Natural killer cell (primary cell): ENCODE data around the gene FBXL16. TPM values are rescaled to one million over a fixed set of nuclear protein-coding genes. Genes with fewer than 3 reads are reported as not detected.
A peak's percentile ranks its signal among the peaks of the same experiment; 100 is the strongest.

Experiments used
- ATAC-seq, 3 donors: fragments of 150-1000 bp in 2 of 3; fragments of 200-7000 bp in 1 of 3; cut with Tn5 transposase; 1 replicate in 1 of 3; 2 replicates in 2 of 3; pipeline ENCODE4 v1.10.0; 2021; ENCODE audit warnings: mild to moderate bottlenecking in 2 of 3, moderate library complexity in 2 of 3
- DNase-seq, 2 donors: peaks; one replicate each; pipeline versions ENCODE4 v3.0.0 to v3.0.0-alpha.2; 2013 to 2021; ENCODE audit warnings: mixed read lengths in 1 of 2
- H3K27ac ChIP-seq: one replicate; pipeline ENCODE4 v1.5.1; 2013; ENCODE audit warnings: mild to moderate bottlenecking, low read length
- H3K27me3 ChIP-seq: one replicate; pipeline ENCODE4 v1.6.1; 2013; ENCODE audit warnings: low read length; ENCODE audit not compliant: control insufficient read depth, insufficient read depth
- H3K36me3 ChIP-seq: one replicate; pipeline ENCODE4 v1.6.1; 2013; ENCODE audit warnings: low read length; ENCODE audit not compliant: control insufficient read depth, insufficient read depth
- H3K4me1 ChIP-seq: one replicate; pipeline ENCODE4 v1.6.1; 2013; ENCODE audit warnings: low read length; ENCODE audit not compliant: control insufficient read depth, insufficient read depth
- H3K4me3 ChIP-seq: one replicate; pipeline ENCODE4 v1.5.1; 2013; ENCODE audit warnings: low read length
- H3K9me3 ChIP-seq: one replicate; pipeline ENCODE4 v1.6.1; 2013; ENCODE audit warnings: low read length; ENCODE audit not compliant: control insufficient read depth, insufficient read depth
- H3K27ac Mint-ChIP-seq, 2 donors: one replicate each; pipeline ENCODE4 v1.8.0; 2022; ENCODE audit warnings: mild to moderate bottlenecking in 2 of 2, mixed read lengths in 2 of 2, moderate library complexity in 1 of 2
- H3K27me3 Mint-ChIP-seq, 2 donors: one replicate each; pipeline ENCODE4 v1.8.0; 2022; ENCODE audit warnings: low read depth in 2 of 2, mixed read lengths in 2 of 2
- H3K36me3 Mint-ChIP-seq: one replicate; pipeline ENCODE4 v1.8.0; 2022; ENCODE audit warnings: mixed read lengths
- H3K4me1 Mint-ChIP-seq, 2 donors: one replicate each; pipeline ENCODE4 v1.8.0; 2022; ENCODE audit warnings: mixed read lengths in 2 of 2
- H3K4me3 Mint-ChIP-seq: one replicate; pipeline ENCODE4 v1.8.0; 2022; ENCODE audit warnings: mild to moderate bottlenecking, moderate library complexity, mixed read lengths
- H3K9me3 Mint-ChIP-seq, 2 donors: one replicate each; pipeline ENCODE4 v1.8.0; 2022; ENCODE audit warnings: mixed read lengths in 2 of 2
- CTCF ChIP-seq: fragments of 200-600 bp; IDR thresholded peaks from one replicate; pipeline ENCODE4 v1.8.0; 2022; ENCODE audit warnings: antibody characterized with exemption
- WGBS: methylation state at CpG from one replicate; pipeline ENCODE4 v1.1.7; 2013; ENCODE audit warnings: missing lambda C conversion rate; ENCODE audit not compliant: insufficient coverage; 5-methylcytosine and 5-hydroxymethylcytosine counted together
- intact Hi-C: fragments of 100-400 bp; cut with micrococcal nuclease; formaldehyde crosslinking; loops from one replicate; pipeline ENCODE4 v1.14.2; 2022
- total RNA-seq, 4 donors: library from RNA; stranded (reverse); fragments of 120-200 nt in 1 of 4; gene quantifications; one replicate each; pipeline versions ENCODE4 v1.2.3 to v1.2.4, GENCODE V29; 2013 to 2022

Gene FBXL16
- total RNA-seq, 3 donors from 2014 or later (not counting 1 experiment from before 2014, with no cell fraction given) = 0.48 to 0.79 TPM; not detected in 1

GRCh38 chr16:660459-661183 is 45.0 kb downstream of the FBXL16 start:
- ATAC-seq (peak; percentile 88 to 94 (median 88)), DNase-seq (peak; percentile 74 to 81)
- intact Hi-C loops = loop anchor here (5.0 kb wide), 1 partner anchor 268 kb away; no protein-coding TSS in a partner anchor
- peak overlapping the region; percentile 10 for H3K4me3 ChIP-seq
- no peaks in the 10 kb centered on the region for H3K36me3 ChIP-seq
- 18% methylated on average over 35 of the region's 43 CpGs for WGBS
- peak; percentile 57 for TF ChIP-seq CTCF
- no peaks in the 10 kb centered on the region for H3K9me3 Mint-ChIP-seq
- no peaks in the 10 kb centered on the region for H3K27me3 ChIP-seq
- H3K27ac ChIP-seq = peak overlapping the region; percentile 37
- H3K4me3 Mint-ChIP-seq = peak overlapping the region; percentile 53
- H3K9me3 ChIP-seq = no peaks in the 10 kb centered on the region
- no peaks in the 10 kb centered on the region for H3K36me3 Mint-ChIP-seq
- H3K27me3 Mint-ChIP-seq = no peaks in the 10 kb centered on the region
- peak overlapping the region; percentile 29 to 59 for H3K27ac Mint-ChIP-seq
- peaks cover 4 to 13% of the 10 kb centered on the region in 2 donors for H3K4me1 Mint-ChIP-seq
- H3K4me1 ChIP-seq = peaks cover 18% of the 10 kb centered on the region

DNA sequence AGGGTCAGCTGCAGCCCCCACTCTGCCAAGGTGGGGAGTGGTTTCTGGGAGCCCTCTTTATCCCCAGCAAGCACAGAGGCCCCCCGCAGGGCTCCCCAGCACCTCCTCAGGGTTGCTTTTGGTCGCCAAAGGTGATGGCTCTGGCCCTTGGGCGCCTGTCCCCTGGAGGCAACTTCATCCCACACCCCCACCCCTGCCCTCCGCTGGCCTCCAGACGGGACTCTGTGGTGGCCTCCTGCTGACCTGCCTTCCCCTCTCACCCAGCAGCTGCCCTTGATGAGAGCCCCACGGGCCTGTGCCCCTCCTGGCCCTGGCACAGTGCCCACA is 45.5 kb downstream of the FBXL16 start:
- intact Hi-C loops = loop anchor here (5.0 kb wide), 1 partner anchor 268 kb away; no protein-coding TSS in a partner anchor
- no peak overlapping the region for H3K4me3 ChIP-seq
- no peaks in the 10 kb centered on the region for H3K36me3 ChIP-seq
- Mint-ChIP-seq H3K27me3 (no peaks in the 10 kb centered on the region), H3K36me3 (no peaks in the 10 kb centered on the region), H3K4me3 (no peak overlapping the region), H3K4me1 (peaks cover 4 to 13% of the 10 kb centered on the region in 2 donors), H3K27ac (peak overlapping the region in 1 of 2 donors; percentile 27), H3K9me3 (no peaks in the 10 kb centered on the region)
- H3K27me3 ChIP-seq = no peaks in the 10 kb centered on the region
- TF ChIP-seq CTCF = no peak
- peak overlapping the region; percentile 37 for H3K27ac ChIP-seq
- peaks cover 18% of the 10 kb centered on the region for H3K4me1 ChIP-seq
- 65% methylated on average over 6 of the region's 6 CpGs for WGBS
- ATAC-seq = no peak
- DNase-seq = no peak
- H3K9me3 ChIP-seq = no peaks in the 10 kb centered on the region

DNA sequence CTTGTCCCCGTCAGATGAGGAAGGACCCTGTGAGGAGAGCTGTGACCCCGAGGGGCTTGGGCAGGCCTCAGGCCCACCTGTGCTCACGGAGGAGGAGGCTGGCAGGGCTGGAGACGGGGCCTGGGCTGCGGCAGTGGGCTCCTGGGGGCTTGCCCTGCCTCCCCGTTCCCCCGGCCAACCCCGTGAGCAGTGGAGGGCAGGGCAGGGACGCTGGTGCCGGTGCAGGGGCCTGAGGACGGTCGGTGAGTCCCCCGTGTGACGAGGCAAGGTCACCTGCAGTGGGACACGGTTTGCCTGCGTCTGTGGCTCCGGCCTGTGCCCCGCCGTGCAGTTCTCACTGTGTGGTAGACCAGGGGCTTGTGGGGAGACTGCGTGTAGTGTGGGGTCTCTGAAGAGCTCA is 46.0 kb downstream of the FBXL16 start:
- no peaks in the 10 kb centered on the region for H3K36me3 Mint-ChIP-seq
- DNase-seq = no peak
- ATAC-seq = no peak
- no peaks in the 10 kb centered on the region for H3K9me3 ChIP-seq
- no peak overlapping the region for H3K4me3 Mint-ChIP-seq
- WGBS = 87% methylated on average over 20 of the region's 20 CpGs
- no peak overlapping the region for H3K4me3 ChIP-seq
- H3K36me3 ChIP-seq = no peaks in the 10 kb centered on the region
- intact Hi-C loops = loop anchor here (5.0 kb wide), 1 partner anchor 267 kb away; no protein-coding TSS in a partner anchor
- H3K4me1 Mint-ChIP-seq = peaks cover 4 to 13% of the 10 kb centered on the region in 2 donors
- H3K9me3 Mint-ChIP-seq = no peaks in the 10 kb centered on the region
- H3K27me3 Mint-ChIP-seq = no peaks in the 10 kb centered on the region
- peaks cover 18% of the 10 kb centered on the region for H3K4me1 ChIP-seq
- TF ChIP-seq CTCF = no peak
- no peaks in the 10 kb centered on the region for H3K27me3 ChIP-seq
- H3K27ac Mint-ChIP-seq = no peak overlapping the region
- no peak overlapping the region for H3K27ac ChIP-seq
